IMR-90 (cell line): Measurements from ENCODE around the gene SLC22A5. TPM values are rescaled to one million over a fixed set of nuclear protein-coding genes. Genes with fewer than 3 reads are reported as not detected.

Experiments
- ATAC-seq: fragments of 200-7000 bp; cut with Tn5 transposase; 2 replicates; pipeline ENCODE4 v1.9.1; 2020; ENCODE audit warnings: low read depth, mild to moderate bottlenecking, moderate library complexity
- BruUV-seq: library from RNA; stranded (reverse); fragments of 400-500 nt; replicated peaks from 2 replicates; lab custom pipeline; 2021; lab: Mats Ljungman, UMichigan
- CTCF ChIA-PET: fragments of 300-600 bp; formaldehyde crosslinking; extraction: SDS; loops from one replicate; lab custom pipeline; 2021; ENCODE audit warnings: antibody characterized with exemption; lab: Yijun Ruan, JAX
- POLR2A ChIA-PET: fragments of 300-600 bp; sonication (Branson Sonifier 250); formaldehyde crosslinking; loops from one replicate; lab custom pipeline; 2022; ENCODE audit warnings: antibody characterized with exemption; ENCODE audit not compliant: unreplicated experiment; lab: Charles Lee
- DNase-seq: peaks from one replicate; pipeline ENCODE4 v3.0.0; 2013
- H2AFZ ChIP-seq: replicated peaks from 2 replicates; pipeline ENCODE3; 2013; ENCODE audit warnings: low read length, mild to moderate bottlenecking; ENCODE audit not compliant: poor library complexity
- H2AK5ac ChIP-seq: 2 replicates; pipeline ENCODE4 v1.6.1; 2013; ENCODE audit warnings: low read depth, low read length, inconsistent platforms
- H2AK9ac ChIP-seq: replicated peaks from 2 replicates; pipeline ENCODE3; 2013; ENCODE audit warnings: mild to moderate bottlenecking, low read depth, low read length, moderate library complexity; ENCODE audit not compliant: poor library complexity
- H2BK120ac ChIP-seq: 2 replicates; pipeline ENCODE4 v1.6.1; 2013; ENCODE audit warnings: low read depth, low read length, inconsistent platforms
- H2BK15ac ChIP-seq: 3 replicates; pipeline ENCODE4 v1.6.1; 2013; ENCODE audit warnings: low read depth, low read length, inconsistent platforms
- H2BK20ac ChIP-seq: 2 replicates; pipeline ENCODE4 v1.6.1; 2013; ENCODE audit warnings: low read depth, mild to moderate bottlenecking, inconsistent platforms, low read length, moderate library complexity
- H2BK5ac ChIP-seq: 2 replicates; pipeline ENCODE4 v1.6.1; 2013; ENCODE audit warnings: mild to moderate bottlenecking, low read depth, low read length, inconsistent platforms; ENCODE audit not compliant: poor library complexity, severe bottlenecking
- H3K14ac ChIP-seq: replicated peaks from 2 replicates; pipeline ENCODE4 v1.6.1; 2013; ENCODE audit warnings: low read depth, low read length, inconsistent platforms
- H3K18ac ChIP-seq: 2 replicates; pipeline ENCODE4 v1.6.1; 2013; ENCODE audit warnings: low read depth, low read length, control low read depth
- H3K23ac ChIP-seq: 2 replicates; pipeline ENCODE4 v1.6.1; 2013; ENCODE audit warnings: low read depth, low read length, inconsistent platforms
- H3K27ac ChIP-seq: 2 replicates; pipeline ENCODE4 v1.5.1; 2013; ENCODE audit warnings: mild to moderate bottlenecking, control low read depth, low read length; ENCODE audit not compliant: insufficient read depth
- H3K27me3 ChIP-seq: 2 replicates; pipeline ENCODE4 v1.6.1; 2013; ENCODE audit warnings: low read length; ENCODE audit not compliant: control insufficient read depth, insufficient read depth
- H3K36me3 ChIP-seq: 2 replicates; pipeline ENCODE4 v1.6.1; 2013; ENCODE audit warnings: low read length, mixed read lengths; ENCODE audit not compliant: control insufficient read depth, insufficient read depth
- H3K4ac ChIP-seq: 2 replicates; pipeline ENCODE4 v1.6.1; 2013; ENCODE audit warnings: low read depth, low read length, inconsistent platforms
- H3K4me1 ChIP-seq: 2 replicates; pipeline ENCODE4 v1.6.1; 2013; ENCODE audit warnings: low read length, mixed read lengths; ENCODE audit not compliant: control insufficient read depth, insufficient read depth
- H3K4me2 ChIP-seq: 2 replicates; pipeline ENCODE4 v1.6.1; 2013; ENCODE audit warnings: low read depth, mild to moderate bottlenecking, control low read depth, low read length, moderate library complexity
- H3K4me3 ChIP-seq: 2 replicates; pipeline ENCODE4 v1.5.1; 2013; ENCODE audit warnings: low read depth, mild to moderate bottlenecking, control low read depth, low read length, moderate library complexity; ENCODE audit not compliant: insufficient read depth
- H3K56ac ChIP-seq: 2 replicates; pipeline ENCODE4 v1.6.1; 2013; ENCODE audit warnings: low read length, inconsistent platforms; ENCODE audit not compliant: insufficient read depth; ENCODE audit errors: extremely low read depth
- H3K79me1 ChIP-seq, 2 experiments: 2 replicates each; pipeline ENCODE4 v1.6.1; 2013; ENCODE audit warnings: low read length in 2 of 2, inconsistent platforms in 1 of 2, low read depth in 1 of 2
- H3K9ac ChIP-seq: 2 replicates; pipeline ENCODE4 v1.6.1; 2013; ENCODE audit warnings: low read depth, low read length, control low read depth
- H3K9me1 ChIP-seq: 2 replicates; pipeline ENCODE4 v1.6.1; 2013; ENCODE audit warnings: low read length, inconsistent platforms; ENCODE audit not compliant: insufficient read depth
- H3K9me3 ChIP-seq: 2 replicates; pipeline ENCODE4 v1.6.1; 2013; ENCODE audit warnings: low read length; ENCODE audit not compliant: control insufficient read depth, insufficient read depth
- H4K20me1 ChIP-seq: 2 replicates; pipeline ENCODE4 v1.6.1; 2013; ENCODE audit warnings: low read length, inconsistent platforms; ENCODE audit not compliant: insufficient read depth
- H4K5ac ChIP-seq: 2 replicates; pipeline ENCODE4 v1.6.1; 2013; ENCODE audit warnings: mild to moderate bottlenecking, low read depth, low read length, control low read depth
- H4K8ac ChIP-seq, 2 experiments: 2 replicates each; pipeline ENCODE4 v1.6.1; 2013; ENCODE audit warnings: low read depth in 2 of 2, low read length in 2 of 2, control low read depth in 1 of 2, inconsistent platforms in 1 of 2
- H4K91ac ChIP-seq: 2 replicates; pipeline ENCODE4 v1.6.1; 2013; ENCODE audit warnings: low read depth, low read length, inconsistent platforms; ENCODE audit not compliant: insufficient read depth
- BHLHE40 ChIP-seq: fragments of 150-350 bp; IDR thresholded peaks from 2 replicates; pipeline ENCODE4 v1.6.1; 2016; ENCODE audit warnings: mild to moderate bottlenecking, low read depth, low read length
- CEBPB ChIP-seq: IDR thresholded peaks from 2 replicates; pipeline ENCODE4 v1.6.1; 2012; ENCODE audit warnings: low read depth, low read length, improper control_type of control experiment
- CHD1 ChIP-seq: IDR thresholded peaks from 2 replicates; pipeline ENCODE4 v1.6.1; 2012; ENCODE audit warnings: low read depth, low read length, improper control_type of control experiment
- MAFK ChIP-seq: IDR thresholded peaks from 2 replicates; pipeline ENCODE4 v1.6.1; 2012; ENCODE audit warnings: low read depth, low read length, improper control_type of control experiment
- MXI1 ChIP-seq: IDR thresholded peaks from 2 replicates; pipeline ENCODE4 v1.6.1; 2012; ENCODE audit warnings: low read depth, mild to moderate bottlenecking, low read length, moderate library complexity, borderline replicate concordance
- POLR2A ChIP-seq: IDR thresholded peaks from 2 replicates; pipeline ENCODE4 v1.6.1; 2012; ENCODE audit warnings: mild to moderate bottlenecking, low read depth, low read length
- RAD21 ChIP-seq: IDR thresholded peaks from 2 replicates; pipeline ENCODE4 v1.6.1; 2012; ENCODE audit warnings: low read length, improper control_type of control experiment
- RCOR1 ChIP-seq: IDR thresholded peaks from 2 replicates; pipeline ENCODE4 v1.6.1; 2012; ENCODE audit warnings: mild to moderate bottlenecking, low read length, improper control_type of control experiment; ENCODE audit not compliant: insufficient replicate concordance
- RFX5 ChIP-seq: IDR thresholded peaks from 2 replicates; pipeline ENCODE4 v1.8.0; 2012; ENCODE audit warnings: low read depth, mild to moderate bottlenecking, low read length, moderate library complexity
- SMC3 ChIP-seq: fragments of 150-350 bp; IDR thresholded peaks from 2 replicates; pipeline ENCODE4 v1.6.1; 2016; ENCODE audit warnings: low read depth, mild to moderate bottlenecking, antibody characterized with exemption, low read length, moderate library complexity
- WGBS, 2 experiments: methylation state at CpG; one replicate each; pipeline versions ENCODE4 v1.1.5 to v1.1.7; 2013; ENCODE audit warnings: missing lambda C conversion rate in 2 of 2; ENCODE audit not compliant: insufficient read length in 1 of 2; ENCODE audit errors: extremely low coverage in 2 of 2; 5-methylcytosine and 5-hydroxymethylcytosine counted together
- dilution Hi-C: fragments of 300-500 bp; cut with HindIII; formaldehyde crosslinking; loops from one replicate; pipeline ENCODE4 v1.14.3; 2018; ENCODE audit warnings: low sequenced_read_pairs; ENCODE audit not compliant: unreplicated experiment
- in situ Hi-C: fragments of 300-500 bp; cut with MboI; formaldehyde crosslinking; loops from 3 replicates; pipeline ENCODE4 v1.14.3; 2019; ENCODE audit warnings: low sequenced_read_pairs, inconsistent platforms, mixed read lengths
- intact Hi-C: fragments of 100-400 bp; cut with micrococcal nuclease; formaldehyde crosslinking; loops from 2 replicates; pipeline ENCODE4 v1.10.0; 2022
- polyA plus RNA-seq, 3 experiments: library from polyadenylated mRNA; depleted of rRNA; stranded (reverse); fragments of >200 nt; gene quantifications; 2 replicates each; pipeline ENCODE4 v1.2.3, GENCODE V29; 2012; ENCODE audit warnings: low replicate concordance in 1 of 3
- total RNA-seq: library from RNA; depleted of rRNA; stranded (reverse); fragments of >200 nt; gene quantifications from 2 replicates; pipeline ENCODE4 v1.2.3, GENCODE V29; 2012
- TF ChIP-seq, protein P1 (sequence below): conservative IDR thresholded peaks from 2 replicates; pipeline ENCODE4 v1.5.1; 2012; ENCODE audit warnings: mild to moderate bottlenecking, low read depth, low read length, improper control_type of control experiment
- TF ChIP-seq, protein P2 (sequence below): fragments of 150-350 bp; IDR thresholded peaks from 2 replicates; pipeline ENCODE4 v1.6.1; 2016; ENCODE audit warnings: low read depth, mild to moderate bottlenecking, low read length, moderate library complexity, borderline replicate concordance

SLC22A5 gene
- total and polyA plus RNA-seq, 2 of the 4 experiments (the other 2 are of a cell fraction) = 6.1 to 7.1 TPM

DNA sequence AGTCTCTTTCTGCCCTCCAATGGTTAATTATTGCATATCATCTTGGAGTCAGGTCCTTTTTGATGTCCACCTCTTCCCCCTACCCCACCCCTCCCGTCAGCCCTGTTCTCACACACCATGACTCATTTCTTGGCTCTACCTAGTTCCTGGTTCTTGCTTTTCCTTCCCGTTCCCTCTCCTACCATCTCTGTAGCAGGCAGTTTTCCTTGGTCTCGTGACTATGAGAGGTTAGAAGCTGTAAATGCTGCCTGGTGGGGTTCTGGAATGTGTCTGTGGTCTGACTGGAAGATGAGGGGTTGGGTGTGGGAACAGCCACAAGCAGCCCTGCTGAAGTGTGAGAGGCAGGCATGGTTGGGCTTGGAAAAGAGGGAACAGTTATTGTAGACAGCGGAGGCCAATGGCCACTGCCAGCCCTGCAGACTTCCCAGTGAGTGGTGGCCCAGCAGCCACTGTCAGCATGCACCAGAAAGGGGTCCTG, 18.2 kb downstream of the SLC22A5 start (continued):
- peak; percentile 46 for TF ChIP-seq MAFK
- TF ChIP-seq CHD1 = no peak

DNA sequence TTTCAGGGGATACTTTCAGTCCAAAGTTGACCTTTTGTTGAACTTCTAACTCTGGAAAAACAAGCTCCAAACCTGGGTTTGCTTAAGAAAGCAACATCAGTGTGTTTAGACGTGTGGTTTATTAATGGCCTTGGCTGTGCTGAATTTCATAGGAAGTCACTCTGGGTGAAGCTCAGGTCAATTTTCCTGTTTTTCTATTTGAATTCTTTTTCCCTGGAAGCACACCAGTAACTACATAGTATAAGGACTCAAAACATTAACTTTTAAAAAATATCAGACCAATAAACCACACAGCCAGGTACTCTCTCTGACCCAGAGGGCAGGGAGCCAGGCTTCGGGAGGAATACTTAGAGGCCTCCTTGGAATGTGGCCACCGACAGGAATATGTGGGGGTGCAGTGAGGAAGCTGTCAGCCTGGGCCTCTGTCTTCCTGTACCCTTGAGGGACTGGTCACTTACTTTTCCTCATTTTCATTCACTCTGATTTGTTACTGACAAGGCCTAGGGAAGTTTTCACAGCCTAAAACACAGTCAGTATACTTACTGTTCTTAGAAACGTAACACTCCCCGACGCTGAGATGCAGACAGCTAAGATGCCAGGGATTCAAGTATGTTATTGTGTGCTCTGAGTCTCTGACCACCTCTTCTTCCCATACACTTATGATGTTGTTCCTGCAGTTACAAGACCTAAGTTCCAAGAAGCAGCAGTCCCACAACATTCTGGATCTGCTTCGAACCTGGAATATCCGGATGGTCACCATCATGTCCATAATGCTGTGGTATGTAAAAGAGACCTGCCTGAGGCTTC, 18.9 kb downstream of the SLC22A5 start:
- Histone ChIP-seq H3K23ac (peak overlapping the region; percentile 46), H2BK5ac (peak overlapping the region; percentile 76), H3K4me3 (no peak overlapping the region), H2AK9ac (peak overlapping the region; percentile 86), H3K9me3 (no peaks in the 10 kb centered on the region), H3K4ac (peak overlapping the region; percentile 85), H3K36me3 (no peaks in the 10 kb centered on the region), H4K91ac (peak overlapping the region; percentile 90), H3K18ac (peak overlapping the region; percentile 78), H3K14ac (peak overlapping the region; percentile 85), H3K9me1 (peaks cover 26% of the 10 kb centered on the region), H3K56ac (peak overlapping the region; percentile 54; the same call in 1 of the 2 replicates), H2AK5ac (peak overlapping the region; percentile 90), H4K8ac (peak overlapping the region; percentile 15 to 93; a peak in 3 of 4 replicates), H3K79me1 (peaks cover 0 to 13% of the 10 kb centered on the region in 2 experiments; a peak in 2 of 4 replicates), H2BK15ac (peak overlapping the region; percentile 95), H3K9ac (peak overlapping the region; percentile 27), H4K20me1 (peaks cover 3% of the 10 kb centered on the region; the same call in 1 of the 2 replicates), H2AFZ (peak overlapping the region; percentile 78), H2BK120ac (peak overlapping the region; percentile 90), H4K5ac (peak overlapping the region; percentile 86), H2BK20ac (peak overlapping the region; percentile 89), H3K4me1 (peaks cover 33% of the 10 kb centered on the region), H3K4me2 (peak overlapping the region; percentile 34), H3K27ac (peak overlapping the region; percentile 84), H3K27me3 (no peaks in the 10 kb centered on the region)
- intact Hi-C loops (loop anchor here (1.0 to 10.0 kb wide), 5 partner anchors 22 to 696 kb away; no protein-coding TSS in a partner anchor), dilution Hi-C loops (no loop called here), in situ Hi-C loops (loop anchor here (5.0 to 10.0 kb wide), 3 partner anchors 114 to 494 kb away; no protein-coding TSS in a partner anchor)
- BruUV-seq = no TSS peak
- ChIA-PET POLR2A (interaction anchor here (1.0 kb wide), 1 partner anchor 108 kb away, joined by 3 read pairs; no protein-coding TSS in a partner anchor), CTCF (interaction anchor here (0.6 to 3.9 kb wide), 5 partner anchors 51 to 406 kb away, joined by 3 to 30 read pairs (median 3); no protein-coding TSS in a partner anchor)
- 94% methylated on average over 2 of the region's 8 CpGs; no CpG with 5 or more reads in 1 of the 2 experiments for WGBS, 2 experiments
- ATAC-seq (peak; percentile 3; the same call in 1 of the 2 replicates), DNase-seq (peak; percentile 73)
- TF ChIP-seq POLR2A (no peak), RFX5 (no peak), CHD1 (no peak), SMC3 (no peak), RCOR1 (no peak), CEBPB (no peak), MXI1 (no peak), BHLHE40 (no peak), RAD21 (no peak)
- TF ChIP-seq, protein P1, sequence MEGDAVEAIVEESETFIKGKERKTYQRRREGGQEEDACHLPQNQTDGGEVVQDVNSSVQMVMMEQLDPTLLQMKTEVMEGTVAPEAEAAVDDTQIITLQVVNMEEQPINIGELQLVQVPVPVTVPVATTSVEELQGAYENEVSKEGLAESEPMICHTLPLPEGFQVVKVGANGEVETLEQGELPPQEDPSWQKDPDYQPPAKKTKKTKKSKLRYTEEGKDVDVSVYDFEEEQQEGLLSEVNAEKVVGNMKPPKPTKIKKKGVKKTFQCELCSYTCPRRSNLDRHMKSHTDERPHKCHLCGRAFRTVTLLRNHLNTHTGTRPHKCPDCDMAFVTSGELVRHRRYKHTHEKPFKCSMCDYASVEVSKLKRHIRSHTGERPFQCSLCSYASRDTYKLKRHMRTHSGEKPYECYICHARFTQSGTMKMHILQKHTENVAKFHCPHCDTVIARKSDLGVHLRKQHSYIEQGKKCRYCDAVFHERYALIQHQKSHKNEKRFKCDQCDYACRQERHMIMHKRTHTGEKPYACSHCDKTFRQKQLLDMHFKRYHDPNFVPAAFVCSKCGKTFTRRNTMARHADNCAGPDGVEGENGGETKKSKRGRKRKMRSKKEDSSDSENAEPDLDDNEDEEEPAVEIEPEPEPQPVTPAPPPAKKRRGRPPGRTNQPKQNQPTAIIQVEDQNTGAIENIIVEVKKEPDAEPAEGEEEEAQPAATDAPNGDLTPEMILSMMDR = no peak
- TF ChIP-seq, protein P2, sequence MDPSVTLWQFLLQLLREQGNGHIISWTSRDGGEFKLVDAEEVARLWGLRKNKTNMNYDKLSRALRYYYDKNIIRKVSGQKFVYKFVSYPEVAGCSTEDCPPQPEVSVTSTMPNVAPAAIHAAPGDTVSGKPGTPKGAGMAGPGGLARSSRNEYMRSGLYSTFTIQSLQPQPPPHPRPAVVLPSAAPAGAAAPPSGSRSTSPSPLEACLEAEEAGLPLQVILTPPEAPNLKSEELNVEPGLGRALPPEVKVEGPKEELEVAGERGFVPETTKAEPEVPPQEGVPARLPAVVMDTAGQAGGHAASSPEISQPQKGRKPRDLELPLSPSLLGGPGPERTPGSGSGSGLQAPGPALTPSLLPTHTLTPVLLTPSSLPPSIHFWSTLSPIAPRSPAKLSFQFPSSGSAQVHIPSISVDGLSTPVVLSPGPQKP = no peak
